Stimulated activated CD8-positive, alpha-beta memory T cell treated with anti-CD3 and anti-CD28 coated beads, Interleukin-4, amount 100 ng/mL, for 24 hours (primary cell): ENCODE measurements around the gene SSX4.
"Not testable (repeated sequence)": the region's sequence is repeated elsewhere in the genome, so short reads cannot be mapped to it uniquely, and the experiment has no call there.

ENCODE experiments used
- DNase-seq: peaks from one replicate; pipeline ENCODE4 v3.0.0-alpha.2; 2020; ENCODE audit warnings: low read depth

SSX4 gene

GRCh38 chrX:48383239-48383638 is at the start of gene SSX4:
Gene SSX4, plus strand, starts transcription at chrX:48383539. Its CDS starts 515 bp downstream, at chrX:48384054.
- not testable (repeated sequence) for DNase-seq

GRCh38 chrX:48346059-48346458 is 37.3 kb upstream of the SSX4 start:
- DNase-seq: not testable (repeated sequence)

GRCh38 chrX:48356315-48357094 is 26.8 kb upstream of the SSX4 start, which contains the start of gene SSX3:
Gene SSX3, minus strand, starts transcription at chrX:48356703. Its CDS starts 1,454 bp downstream, at chrX:48355249.
- not testable (repeated sequence) for DNase-seq

GRCh38 chrX:48357681-48358080 is 25.7 kb upstream of the SSX4 start:
- DNase-seq: no peak

- not testable (repeated sequence) for DNase-seq
Observed at GRCh38 chrX:48359281-48359680, 24.1 kb upstream of the SSX4 start.

- DNase-seq: not testable (repeated sequence)
Observed at GRCh38 chrX:48367717-48368408, 15.5 kb upstream of the SSX4 start.

- not testable (repeated sequence) for DNase-seq
Observed at GRCh38 chrX:48370408-48370807, 12.9 kb upstream of the SSX4 start.

GRCh38 chrX:48396931-48397330 is 13.6 kb downstream of the SSX4 start:
- DNase-seq: not testable (repeated sequence)

GRCh38 chrX:48397825-48398224 is 14.5 kb downstream of the SSX4 start:
- DNase-seq: not testable (repeated sequence)

- DNase-seq: not testable (repeated sequence)
Observed at GRCh38 chrX:48411860-48412259, 28.5 kb downstream of the SSX4 start, which contains the start of gene SSX4B. Gene SSX4B, minus strand, starts transcription at chrX:48411960. Its CDS starts 588 bp downstream, at chrX:48411372.

GRCh38 chrX:48427027-48427716 is 43.8 kb downstream of the SSX4 start:
- DNase-seq: not testable (repeated sequence)

- not testable (repeated sequence) for DNase-seq
Observed at GRCh38 chrX:48429606-48430005, 46.3 kb downstream of the SSX4 start.

- DNase-seq: not testable (repeated sequence)
Observed at GRCh38 chrX:48430166-48430565, 46.8 kb downstream of the SSX4 start.

GRCh38 chrX:48433713-48434112 is 50.4 kb downstream of the SSX4 start:
- DNase-seq: not testable (repeated sequence)
